ENCODE results near the gene TRIM74. TPM values are rescaled to one million over a fixed set of nuclear protein-coding genes. Genes with fewer than 3 reads are reported as not detected.
"Not testable (repeated sequence)": the region's sequence is repeated elsewhere in the genome, so short reads cannot be mapped to it uniquely, and the experiment has no call there.

Gene TRIM74
- total and polyA plus RNA-seq, 2 of the 8 experiments (the other 6 are each of a cell fraction or from before 2014, with no cell fraction given): 0.52 TPM; not detected in 1

GRCh38 chr7:72961346-72961650 lies 8.0 kb downstream of the TRIM74 start:
- H3K23ac ChIP-seq (ENCODE audit: insufficient read length); H2BK5ac ChIP-seq (ENCODE audit: low read depth, low read length); CTCF ChIA-PET (ENCODE audit: partially characterized antibody); H3K4me1 ChIP-seq (replicated peaks in 1 of 4; ENCODE audit: control insufficient read depth in 3 of 4, insufficient read depth in 4 of 4, low read length in 3 of 4); FAIRE-seq; DNase-seq (ENCODE audit: low read depth in 1 of 2, low spot score in 2 of 2); H4K20me1 ChIP-seq (replicated peaks in 1 of 2; ENCODE audit: control insufficient read depth in 1 of 2, insufficient read depth in 2 of 2, low read length in 2 of 2); H3K9me3 ChIP-seq (ENCODE audit: insufficient read depth in 2 of 2, low read depth in 1 of 2, low read length in 1 of 2); H3K14ac ChIP-seq (ENCODE audit: insufficient read length); H3K27me3 ChIP-seq (replicated peaks in 1 of 4; ENCODE audit: control insufficient read depth in 3 of 4, extremely low read depth in 1 of 4, insufficient read depth in 3 of 4, low read length in 3 of 4); H4K91ac ChIP-seq (replicated peaks; ENCODE audit: insufficient read length, low read length); H2BK12ac ChIP-seq (ENCODE audit: low read depth, low read length); H2BK120ac ChIP-seq (replicated peaks; ENCODE audit: low read depth, low read length); H4K5ac ChIP-seq (ENCODE audit: insufficient read length, low read depth, low read length); H3K79me1 ChIP-seq (ENCODE audit: low read depth, low read length); H3K23me2 ChIP-seq (ENCODE audit: low read depth, low read length); H3K79me2 ChIP-seq (ENCODE audit: control insufficient read depth in 1 of 2, insufficient read depth in 2 of 2, low read length in 2 of 2); POLR2A ChIA-PET (ENCODE audit: partially characterized antibody); H2BK20ac ChIP-seq (ENCODE audit: low read length); H4K8ac ChIP-seq (ENCODE audit: extremely low read depth, insufficient read depth, low read length); H3K4ac ChIP-seq (replicated peaks; ENCODE audit: insufficient read length, low read depth, low read length); H2AFZ ChIP-seq (ENCODE audit: low read length); H2BK15ac ChIP-seq (ENCODE audit: low read length); H3K4me3 ChIP-seq (ENCODE audit: extremely low read depth in 1 of 4, insufficient read depth in 2 of 4, low read depth in 3 of 4, low read length in 4 of 4); H3K36me3 ChIP-seq (ENCODE audit: control insufficient read depth in 2 of 4, insufficient read depth in 4 of 4, low read length in 3 of 4); H3K27ac ChIP-seq (ENCODE audit: low read depth, low read length); H3K18ac ChIP-seq (ENCODE audit: extremely low read depth, low read length); H2AK5ac ChIP-seq (ENCODE audit: low read depth, low read length); H3K56ac ChIP-seq (replicated peaks; ENCODE audit: insufficient read length, low read depth, low read length); H3K9ac ChIP-seq (replicated peaks in 1 of 4; ENCODE audit: extremely low read depth in 1 of 4, low read depth in 3 of 4, low read length in 3 of 4); H3K4me2 ChIP-seq (ENCODE audit: insufficient read depth in 1 of 2, low read depth in 2 of 2, low read length in 2 of 2): not testable (repeated sequence)
- no CpG with 5 or more reads among the region's 9 CpGs for WGBS, 2 experiments (ENCODE audit: extremely low coverage in 1 of 2, insufficient coverage in 1 of 2, insufficient read length in 1 of 2, insufficient replicate concordance in 2 of 2, low coverage in 1 of 2, low lambda C conversion rate in 2 of 2, missing lambda C conversion rate in 1 of 2)

- CTCF ChIA-PET (ENCODE audit: partially characterized antibody); H2BK12ac ChIP-seq (ENCODE audit: low read depth, low read length); H2AK5ac ChIP-seq (ENCODE audit: low read depth, low read length); H3K23me2 ChIP-seq (ENCODE audit: low read depth, low read length); H4K5ac ChIP-seq (ENCODE audit: insufficient read length, low read depth, low read length); H3K23ac ChIP-seq (ENCODE audit: insufficient read length); H4K91ac ChIP-seq (replicated peaks; ENCODE audit: insufficient read length, low read length); H3K14ac ChIP-seq (ENCODE audit: insufficient read length); H3K27me3 ChIP-seq (replicated peaks in 1 of 4; ENCODE audit: control insufficient read depth in 3 of 4, extremely low read depth in 1 of 4, insufficient read depth in 3 of 4, low read length in 3 of 4); H2BK20ac ChIP-seq (ENCODE audit: low read length); H3K4me3 ChIP-seq (ENCODE audit: extremely low read depth in 1 of 4, insufficient read depth in 2 of 4, low read depth in 3 of 4, low read length in 4 of 4); H3K36me3 ChIP-seq (ENCODE audit: control insufficient read depth in 2 of 4, insufficient read depth in 4 of 4, low read length in 3 of 4); H2BK5ac ChIP-seq (ENCODE audit: low read depth, low read length); H3K9me3 ChIP-seq (ENCODE audit: insufficient read depth in 2 of 2, low read depth in 1 of 2, low read length in 1 of 2); H2BK15ac ChIP-seq (ENCODE audit: low read length); H3K79me2 ChIP-seq (ENCODE audit: control insufficient read depth in 1 of 2, insufficient read depth in 2 of 2, low read length in 2 of 2); H3K56ac ChIP-seq (replicated peaks; ENCODE audit: insufficient read length, low read depth, low read length); H3K4ac ChIP-seq (replicated peaks; ENCODE audit: insufficient read length, low read depth, low read length); H3K27ac ChIP-seq (ENCODE audit: low read depth, low read length); H3K4me1 ChIP-seq (replicated peaks in 1 of 4; ENCODE audit: control insufficient read depth in 3 of 4, insufficient read depth in 4 of 4, low read length in 3 of 4); DNase-seq (ENCODE audit: low read depth in 1 of 2, low spot score in 2 of 2); H4K20me1 ChIP-seq (replicated peaks in 1 of 2; ENCODE audit: control insufficient read depth in 1 of 2, insufficient read depth in 2 of 2, low read length in 2 of 2); POLR2A ChIA-PET (ENCODE audit: partially characterized antibody); H4K8ac ChIP-seq (ENCODE audit: extremely low read depth, insufficient read depth, low read length); H3K9ac ChIP-seq (replicated peaks in 1 of 4; ENCODE audit: extremely low read depth in 1 of 4, low read depth in 3 of 4, low read length in 3 of 4); H3K18ac ChIP-seq (ENCODE audit: extremely low read depth, low read length); H2BK120ac ChIP-seq (replicated peaks; ENCODE audit: low read depth, low read length); FAIRE-seq; H3K4me2 ChIP-seq (ENCODE audit: insufficient read depth in 1 of 2, low read depth in 2 of 2, low read length in 2 of 2); H2AFZ ChIP-seq (ENCODE audit: low read length); H3K79me1 ChIP-seq (ENCODE audit: low read depth, low read length): not testable (repeated sequence)
- no CpG with 5 or more reads among the region's 20 CpGs for WGBS, 2 experiments (ENCODE audit: extremely low coverage in 1 of 2, insufficient coverage in 1 of 2, insufficient read length in 1 of 2, insufficient replicate concordance in 2 of 2, low coverage in 1 of 2, low lambda C conversion rate in 2 of 2, missing lambda C conversion rate in 1 of 2)
These were observed 8.5 kb downstream of the TRIM74 start for GRCh38 chr7:72960626-72961345.
